Activated CD4-positive, alpha-beta memory T cell treated with anti-CD3 and anti-CD28 coated beads for 36 hours (primary cell): ENCODE results near the gene SNAI3. TPM values are rescaled to one million over a fixed set of nuclear protein-coding genes. Genes with fewer than 3 reads are reported as not detected.

Experiments
- CTCF ChIA-PET: fragments of 350-600 bp; sonication (Branson Sonifier 250); formaldehyde crosslinking; loops from one replicate; lab custom pipeline; 2021; ENCODE audit warnings: antibody characterized with exemption, inconsistent platforms; lab: Charles Lee
- POLR2A ChIA-PET: fragments of 350-600 bp; sonication (Branson Sonifier 250); formaldehyde crosslinking; loops from one replicate; lab custom pipeline; 2021; ENCODE audit warnings: antibody characterized with exemption; lab: Charles Lee
- DNase-seq: peaks from one replicate; pipeline ENCODE4 v3.0.0-alpha.2; 2020
- H3K27ac Mint-ChIP-seq: one replicate; pipeline ENCODE4 v1.8.0; 2021; ENCODE audit warnings: mixed read lengths
- H3K27me3 Mint-ChIP-seq: one replicate; pipeline ENCODE4 v1.8.0; 2021; ENCODE audit warnings: mixed read lengths
- H3K36me3 Mint-ChIP-seq: one replicate; pipeline ENCODE4 v1.8.0; 2021; ENCODE audit warnings: mixed read lengths
- H3K4me1 Mint-ChIP-seq: one replicate; pipeline ENCODE4 v1.8.0; 2021; ENCODE audit warnings: low read depth, mixed read lengths
- H3K4me3 Mint-ChIP-seq: one replicate; pipeline ENCODE4 v1.8.0; 2021; ENCODE audit warnings: mild to moderate bottlenecking, mixed read lengths
- H3K9me3 Mint-ChIP-seq: one replicate; pipeline ENCODE4 v1.8.0; 2021; ENCODE audit warnings: mixed read lengths
- intact Hi-C: fragments of 100-400 bp; cut with micrococcal nuclease; formaldehyde crosslinking; loops from one replicate; pipeline ENCODE4 v1.15.1; 2023
- total RNA-seq, 2 experiments: library from RNA; stranded (reverse); gene quantifications; one replicate each; pipeline ENCODE4 v1.2.3, GENCODE V29; 2021

SNAI3 gene
- total RNA-seq, 2 experiments from 2014 or later, result 5.5 to 5.8 TPM

DNA sequence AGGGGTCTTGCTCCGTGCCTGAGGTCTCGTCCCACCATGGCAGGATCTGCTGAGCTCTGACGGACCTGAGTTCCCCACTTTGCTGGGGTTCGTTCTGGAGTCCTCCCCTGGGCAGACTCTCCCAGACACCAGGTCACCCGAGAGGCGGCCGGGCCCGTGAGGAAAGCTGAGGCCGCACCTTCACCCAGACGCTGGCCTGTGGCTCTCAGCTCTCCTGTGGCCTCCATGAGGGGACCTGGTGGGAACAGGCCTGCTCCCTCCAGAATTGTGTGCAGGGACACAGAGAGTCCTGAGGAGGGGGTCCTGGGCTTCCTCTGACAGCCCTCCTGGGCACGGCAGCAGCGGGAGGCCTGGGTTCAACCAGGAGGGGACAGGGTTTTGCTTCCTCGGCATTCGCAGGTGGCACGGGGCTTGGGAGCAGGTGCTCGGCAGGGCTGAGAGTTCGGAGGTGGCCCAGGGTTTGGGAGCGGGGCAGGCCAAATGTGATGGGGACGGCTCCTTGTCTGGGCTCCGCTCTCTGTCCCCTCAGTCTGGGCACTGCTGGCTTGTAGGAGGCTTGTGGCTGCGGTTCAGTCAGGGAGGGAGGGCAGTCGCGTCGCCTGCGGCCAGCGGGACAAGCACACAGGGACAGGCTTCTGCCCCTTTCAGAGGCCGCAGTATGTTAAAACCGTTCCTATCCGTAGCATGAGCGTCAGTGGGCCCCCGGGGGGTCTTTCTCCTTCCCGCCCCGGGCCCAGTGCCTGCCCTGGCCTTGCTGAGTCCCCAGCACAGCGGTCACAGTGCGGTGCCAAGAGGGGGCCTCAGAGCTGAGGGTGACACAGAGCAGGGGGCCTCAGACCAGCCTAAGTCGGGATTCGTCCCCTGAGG lies 8.1 kb upstream of the SNAI3 start:
- intact Hi-C loops, result no loop called here
- Mint-ChIP-seq H3K4me1 (peaks cover 40% of the 10 kb centered on the region), H3K27me3 (no peaks in the 10 kb centered on the region), H3K9me3 (no peaks in the 10 kb centered on the region), H3K27ac (no peak overlapping the region), H3K4me3 (no peak overlapping the region), H3K36me3 (peaks cover 13% of the 10 kb centered on the region)
- ChIA-PET POLR2A (interaction anchor here (1.0 kb wide), 1 partner anchor 11 kb away, joined by 3 read pairs; no protein-coding TSS in a partner anchor), CTCF (no interaction called here)
- DNase-seq, result no peak

DNA sequence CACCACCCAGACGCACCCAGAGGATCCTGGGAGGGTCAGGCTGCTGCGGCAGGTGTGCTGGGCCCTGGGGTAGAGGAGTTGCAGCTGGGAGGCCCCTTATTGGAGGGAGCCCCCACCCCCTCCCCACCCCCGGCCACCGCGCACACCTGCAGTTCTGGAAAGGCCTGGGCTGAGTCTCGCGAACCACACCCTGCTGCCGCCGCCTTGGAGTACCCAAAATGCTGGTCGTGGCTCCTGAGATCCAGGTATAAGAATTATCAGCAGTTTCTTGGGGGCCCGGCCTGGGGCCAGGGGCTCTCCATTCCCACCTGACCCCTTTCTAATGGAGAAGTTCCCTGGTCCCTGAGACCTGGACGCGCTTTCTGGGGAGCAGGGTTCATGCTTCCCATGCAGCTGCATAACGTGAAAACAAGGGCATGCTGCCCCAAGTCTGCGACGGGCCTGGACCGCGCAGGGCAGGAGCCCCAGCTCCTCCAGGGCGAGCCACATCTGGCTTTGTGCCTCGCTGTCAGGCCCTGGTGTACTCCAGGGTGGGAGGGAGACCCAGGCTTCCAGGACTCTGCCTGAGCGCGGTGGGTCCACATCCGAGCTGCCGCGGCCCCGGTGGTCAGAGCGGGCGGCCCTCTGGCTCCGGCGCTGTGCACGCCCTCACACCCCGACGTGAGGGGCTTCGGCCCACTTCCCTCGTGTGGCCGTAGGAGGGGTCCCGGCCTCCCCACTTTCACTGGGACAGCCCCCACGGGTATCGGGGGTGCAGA lies 7.3 kb upstream of the SNAI3 start:
- ChIA-PET CTCF (no interaction called here), POLR2A (interaction anchor here (1.0 kb wide), 1 partner anchor 12 kb away, joined by 3 read pairs; no protein-coding TSS in a partner anchor)
- Mint-ChIP-seq H3K4me3 (no peak overlapping the region), H3K9me3 (no peaks in the 10 kb centered on the region), H3K36me3 (peaks cover 12% of the 10 kb centered on the region), H3K27me3 (no peaks in the 10 kb centered on the region), H3K4me1 (peaks cover 36% of the 10 kb centered on the region), H3K27ac (no peak overlapping the region)
- DNase-seq, result no peak
- intact Hi-C loops, result no loop called here

DNA sequence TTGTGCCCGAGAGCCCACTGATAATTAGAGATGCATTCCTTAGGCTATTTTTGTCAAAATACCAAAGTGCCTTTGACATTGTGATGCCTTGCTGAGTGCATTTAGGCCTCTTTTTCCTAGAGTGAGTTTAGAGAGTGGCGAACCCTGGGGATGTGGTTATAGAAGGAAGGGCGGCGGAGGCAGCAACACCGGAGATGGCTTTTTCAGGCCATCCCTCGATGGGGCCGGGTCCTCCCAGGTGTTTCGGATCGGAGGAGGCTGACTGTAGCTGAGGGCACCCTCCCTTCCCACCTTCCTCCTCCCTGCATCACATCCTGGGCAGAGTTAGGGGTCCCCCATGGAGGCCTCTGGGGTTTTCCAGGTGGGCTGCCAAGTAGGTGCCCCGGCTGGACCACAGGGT lies 6.6 kb upstream of the SNAI3 start:
- Mint-ChIP-seq H3K27me3 (no peaks in the 10 kb centered on the region), H3K27ac (peak overlapping the region; percentile 46), H3K4me1 (peaks cover 31% of the 10 kb centered on the region), H3K9me3 (no peaks in the 10 kb centered on the region), H3K36me3 (peaks cover 6% of the 10 kb centered on the region), H3K4me3 (no peak overlapping the region)
- ChIA-PET POLR2A (interaction anchor here (1.4 to 1.6 kb wide), 2 partner anchors 9 to 11 kb away, joined by 4 to 6 read pairs; no protein-coding TSS in a partner anchor), CTCF (interaction anchor here (1.3 kb wide), 1 partner anchor 45 kb away, joined by 5 read pairs; no protein-coding TSS in a partner anchor)
- intact Hi-C loops, result no loop called here
- peak; percentile 23 for DNase-seq

DNA sequence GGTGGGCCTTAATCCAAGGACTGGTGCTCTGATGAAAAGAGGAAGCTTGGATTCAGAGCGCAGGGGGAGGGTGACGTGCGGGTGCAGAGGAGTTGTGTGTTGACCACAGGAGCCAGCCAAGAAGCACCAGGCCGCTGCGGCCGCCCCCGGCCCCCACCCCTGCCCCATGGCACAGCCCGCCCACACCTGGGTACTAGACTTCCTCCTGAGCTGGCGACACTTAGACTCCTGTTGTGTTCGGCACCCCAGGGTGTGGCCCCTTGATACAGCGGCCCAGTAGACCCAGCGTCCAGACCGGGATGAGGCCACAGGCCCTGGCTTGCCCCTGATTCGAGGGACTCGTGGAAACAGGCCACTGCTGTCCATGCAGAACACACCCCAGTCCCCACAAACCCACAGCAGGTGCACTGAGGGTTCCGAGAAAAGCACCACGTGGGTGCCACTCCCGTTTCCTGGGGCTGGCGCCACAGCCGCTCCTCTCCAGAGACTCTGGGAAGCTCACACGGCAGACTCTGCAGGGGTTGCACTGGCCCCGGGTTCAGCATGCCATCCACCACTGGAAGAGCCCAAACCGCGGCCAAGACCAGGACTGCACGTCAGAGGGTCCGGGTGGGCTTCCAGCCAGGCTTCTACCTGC lies 5.7 kb upstream of the SNAI3 start:
- peaks cover 2% of the 10 kb centered on the region for H3K36me3 Mint-ChIP-seq
- ChIA-PET POLR2A (interaction anchor here (1.4 to 1.6 kb wide), 2 partner anchors 10 to 12 kb away, joined by 4 to 6 read pairs; no protein-coding TSS in a partner anchor), CTCF (interaction anchor here (1.0 to 1.3 kb wide), 2 partner anchors 15 to 45 kb away, joined by 3 to 5 read pairs; no protein-coding TSS in a partner anchor)
- H3K4me1 Mint-ChIP-seq, result peaks cover 28% of the 10 kb centered on the region
- no peaks in the 10 kb centered on the region for H3K27me3 Mint-ChIP-seq
- DNase-seq, result peak; percentile 54
- peak overlapping the region; percentile 29 for H3K4me3 Mint-ChIP-seq
- no peaks in the 10 kb centered on the region for H3K9me3 Mint-ChIP-seq
- intact Hi-C loops, result no loop called here
- H3K27ac Mint-ChIP-seq, result peak overlapping the region; percentile 81

DNA sequence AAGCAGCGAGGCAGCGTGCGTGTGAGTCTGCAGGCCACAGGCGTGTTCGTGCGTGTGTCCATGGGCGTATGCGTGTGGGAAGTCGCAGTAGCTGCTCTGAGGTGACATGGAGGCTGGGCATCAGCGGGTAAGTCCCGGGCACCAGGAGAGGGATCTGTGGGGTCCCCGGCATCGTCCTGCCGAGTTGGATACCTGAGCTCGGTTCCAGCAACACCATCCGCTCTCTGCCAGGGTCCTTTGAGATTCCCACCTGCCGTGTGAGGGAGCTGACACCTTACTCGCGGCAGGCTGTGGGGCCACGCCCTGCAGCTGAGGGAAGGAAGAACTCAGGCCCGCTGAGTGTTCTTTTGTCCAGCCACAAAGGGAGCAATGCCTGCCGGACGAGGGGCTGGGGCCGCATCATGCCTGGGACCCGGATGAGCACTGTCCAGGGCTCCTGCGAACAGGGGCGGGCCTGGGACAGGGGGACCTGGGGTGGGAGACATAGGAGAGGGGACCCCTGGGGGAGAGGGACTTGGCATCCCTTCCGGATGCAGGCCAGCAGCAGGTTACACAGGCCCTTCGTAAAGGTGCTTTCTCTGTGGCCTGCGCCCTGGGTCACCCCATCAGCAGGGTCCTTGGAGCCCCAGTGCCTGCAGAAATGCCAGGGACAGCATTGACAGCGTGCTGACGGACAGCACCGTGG lies 5.0 kb upstream of the SNAI3 start:
- H3K36me3 Mint-ChIP-seq, result peaks cover 2% of the 10 kb centered on the region
- POLR2A ChIA-PET, result interaction anchor here (1.4 to 1.6 kb wide), 2 partner anchors 11 to 13 kb away, joined by 4 to 6 read pairs; no protein-coding TSS in a partner anchor
- H3K27ac Mint-ChIP-seq, result peak overlapping the region; percentile 81
- no peak for DNase-seq
- H3K9me3 Mint-ChIP-seq, result no peaks in the 10 kb centered on the region
- no peaks in the 10 kb centered on the region for H3K27me3 Mint-ChIP-seq
- peak overlapping the region; percentile 29 for H3K4me3 Mint-ChIP-seq
- CTCF ChIA-PET, result interaction anchor here (1.0 kb wide), 1 partner anchor 14 kb away, joined by 3 read pairs; no protein-coding TSS in a partner anchor
- peaks cover 28% of the 10 kb centered on the region for H3K4me1 Mint-ChIP-seq
- intact Hi-C loops, result no loop called here

DNA sequence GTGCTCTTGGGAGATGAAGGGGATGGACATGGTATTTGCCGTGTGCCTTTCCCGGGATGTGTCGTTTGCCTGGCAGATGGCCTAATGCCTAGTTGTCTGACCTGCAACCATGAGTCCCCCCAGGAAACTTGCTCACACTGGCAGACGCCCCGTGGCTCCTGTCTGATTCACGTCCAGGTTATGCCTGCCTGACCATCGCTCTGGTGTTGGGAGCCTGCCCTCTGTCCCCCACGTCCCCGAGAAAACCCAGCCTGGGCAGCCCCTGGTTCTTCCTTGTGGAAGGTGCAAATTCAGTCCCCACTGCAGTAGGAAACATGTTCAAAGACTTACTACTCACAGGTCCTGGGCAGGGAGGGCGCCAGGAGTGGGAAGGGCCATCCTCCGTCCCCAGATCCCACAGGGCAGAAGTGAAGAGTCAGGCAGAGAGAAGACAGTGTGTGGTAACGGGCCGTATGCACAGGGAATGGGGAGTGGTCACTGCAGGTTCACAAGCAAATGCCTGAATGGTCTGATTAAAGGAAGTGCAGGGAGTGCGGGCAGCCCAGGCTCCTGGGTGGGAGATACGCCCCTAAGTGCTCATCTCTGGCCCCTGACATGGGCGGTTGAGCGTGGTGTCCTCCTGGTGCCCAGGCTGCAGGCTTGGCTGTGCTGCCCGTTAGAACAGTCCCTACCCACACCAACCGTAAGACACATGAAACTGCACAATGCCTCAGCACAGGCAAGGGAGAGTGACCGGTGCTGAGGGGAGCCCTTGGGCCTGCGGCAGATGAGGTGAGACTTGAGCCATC lies 4.2 kb upstream of the SNAI3 start:
- ChIA-PET CTCF (no interaction called here), POLR2A (no interaction called here)
- H3K9me3 Mint-ChIP-seq, result no peaks in the 10 kb centered on the region
- DNase-seq, result no peak
- intact Hi-C loops, result no loop called here
- H3K4me1 Mint-ChIP-seq, result peaks cover 28% of the 10 kb centered on the region
- H3K27ac Mint-ChIP-seq, result peak overlapping the region; percentile 20
- no peaks in the 10 kb centered on the region for H3K27me3 Mint-ChIP-seq
- no peaks in the 10 kb centered on the region for H3K36me3 Mint-ChIP-seq
- H3K4me3 Mint-ChIP-seq, result no peak overlapping the region

DNA sequence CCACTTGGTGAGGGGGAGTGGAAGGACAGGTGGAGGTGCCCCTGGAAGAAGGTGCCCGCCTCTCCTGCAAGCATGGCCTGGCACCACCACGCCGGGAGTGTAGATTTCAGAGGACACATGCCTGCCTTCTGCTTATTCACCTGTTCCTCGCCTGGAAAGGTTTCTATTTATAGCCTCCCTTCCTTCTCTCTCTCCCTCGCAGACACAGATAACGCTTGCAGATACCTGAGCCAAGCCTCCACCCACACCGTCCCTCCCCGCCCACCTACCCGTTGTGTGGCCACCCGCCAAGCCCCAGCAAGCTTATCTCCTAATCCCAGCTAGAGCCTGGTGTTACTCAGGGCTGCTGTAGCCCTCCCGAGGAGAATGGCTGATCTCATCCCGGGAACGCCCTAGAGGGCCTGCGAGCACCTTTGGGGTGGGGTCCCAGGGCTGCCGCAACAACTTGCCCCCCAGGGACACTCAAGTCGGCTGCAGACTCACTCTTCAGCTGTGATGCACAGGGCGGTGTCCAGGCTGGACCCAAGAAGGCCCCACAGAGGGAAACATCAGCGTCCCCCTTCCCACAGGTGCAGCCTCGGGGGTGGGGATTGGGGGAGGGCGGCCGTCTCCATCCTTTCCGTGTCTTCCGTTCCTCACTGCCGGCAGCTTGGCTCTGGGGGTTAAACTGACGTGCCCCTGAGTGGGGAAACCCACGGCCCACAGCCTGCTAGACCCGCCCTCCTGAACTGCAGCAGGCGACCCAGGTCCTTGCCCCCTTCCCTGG lies 1.9 kb upstream of the SNAI3 start:
- Mint-ChIP-seq H3K4me1 (peaks cover 45% of the 10 kb centered on the region), H3K36me3 (no peaks in the 10 kb centered on the region), H3K4me3 (no peak overlapping the region), H3K27me3 (no peaks in the 10 kb centered on the region), H3K9me3 (no peaks in the 10 kb centered on the region), H3K27ac (no peak overlapping the region)
- ChIA-PET CTCF (interaction anchor here (0.8 to 4.2 kb wide), 2 partner anchors 15 to 71 kb away, joined by 3 to 36 read pairs; no protein-coding TSS in a partner anchor), POLR2A (interaction anchor here (1.2 to 1.5 kb wide), 3 partner anchors 14 to 51 kb away, joined by 4 to 6 read pairs (median 5); partner anchors contain the start of gene MVD)
- no peak for DNase-seq
- intact Hi-C loops, result loop anchor here (10.0 kb wide), 1 partner anchor 53 kb away; the partner anchor contains the start of gene IL17C

DNA sequence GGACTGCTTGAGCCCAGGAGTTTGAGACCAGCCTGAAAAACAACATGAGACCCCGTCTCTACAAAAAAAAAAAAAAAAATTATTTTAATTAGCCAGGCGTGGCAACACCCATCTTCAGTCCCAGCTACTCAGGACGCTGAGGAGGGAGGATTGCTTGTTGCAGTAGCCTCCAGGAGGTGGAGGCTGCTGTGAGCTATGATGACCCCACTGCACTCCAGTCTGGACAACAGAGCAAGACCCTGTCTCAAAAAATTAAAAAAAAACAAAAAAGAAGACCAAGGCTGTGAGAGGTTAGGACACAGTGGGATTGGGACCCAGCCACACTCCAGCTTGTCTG lies 1.3 kb upstream of the SNAI3 start:
- CTCF ChIA-PET, result interaction anchor here (0.8 to 4.2 kb wide), 3 partner anchors 16 to 72 kb away, joined by 3 to 36 read pairs (median 3); no protein-coding TSS in a partner anchor
- Mint-ChIP-seq H3K27me3 (no peaks in the 10 kb centered on the region), H3K9me3 (no peaks in the 10 kb centered on the region), H3K4me1 (peaks cover 41% of the 10 kb centered on the region), H3K27ac (no peak overlapping the region), H3K4me3 (no peak overlapping the region), H3K36me3 (no peaks in the 10 kb centered on the region)
- POLR2A ChIA-PET, result interaction anchor here (1.2 to 1.3 kb wide), 2 partner anchors 25 to 51 kb away, joined by 4 to 5 read pairs; partner anchors contain the start of gene MVD
- intact Hi-C loops, result loop anchor here (10.0 kb wide), 1 partner anchor 53 kb away; the partner anchor contains the start of gene IL17C
- DNase-seq, result no peak

DNA sequence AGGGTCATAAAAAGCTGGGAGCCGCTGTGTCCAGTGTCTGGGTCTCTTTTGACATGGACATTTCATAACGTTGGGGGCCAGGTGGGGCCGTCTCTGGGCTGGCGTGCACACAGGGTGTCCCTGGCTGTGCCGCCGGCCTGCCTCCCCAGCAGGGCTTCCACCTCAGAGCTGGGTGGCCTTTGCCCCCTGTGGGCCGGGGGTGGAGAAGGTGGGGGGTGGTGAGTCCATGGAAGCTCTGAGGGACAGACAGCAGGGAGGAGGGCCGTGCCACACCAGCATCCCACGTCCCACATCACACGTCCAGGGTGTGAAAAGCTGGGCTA lies 908 bp upstream of the SNAI3 start:
- intact Hi-C loops, result loop anchor here (10.0 kb wide), 1 partner anchor 52 kb away; the partner anchor contains the start of gene IL17C
- Mint-ChIP-seq H3K27ac (no peak overlapping the region), H3K27me3 (no peaks in the 10 kb centered on the region), H3K4me3 (no peak overlapping the region), H3K9me3 (no peaks in the 10 kb centered on the region), H3K4me1 (peaks cover 40% of the 10 kb centered on the region), H3K36me3 (peaks cover 2% of the 10 kb centered on the region)
- no peak for DNase-seq
- POLR2A ChIA-PET, result interaction anchor here (1.1 to 1.3 kb wide), 4 partner anchors 14 to 50 kb away, joined by 3 to 5 read pairs (median 4); partner anchors contain the start of gene MVD
- CTCF ChIA-PET, result interaction anchor here (0.6 to 4.2 kb wide), 4 partner anchors 16 to 72 kb away, joined by 3 to 36 read pairs (median 3); no protein-coding TSS in a partner anchor
